Glutamatergic neuron (in vitro differentiated cells): ENCODE measurements around the gene TMEM144. TPM values are rescaled to one million over a fixed set of nuclear protein-coding genes. Genes with fewer than 3 reads are reported as not detected.

Source experiments
- DNase-seq: peaks from one replicate; pipeline ENCODE4 v3.0.0; 2022
- H3K27ac Mint-ChIP-seq: one replicate; pipeline ENCODE4 v1.8.0; 2020; ENCODE audit warnings: mild to moderate bottlenecking, mixed read lengths, inconsistent platforms; ENCODE audit not compliant: unreplicated experiment
- H3K27me3 Mint-ChIP-seq: one replicate; pipeline ENCODE4 v1.8.0; 2020; ENCODE audit warnings: mild to moderate bottlenecking, moderate library complexity, mixed read lengths, inconsistent platforms; ENCODE audit not compliant: unreplicated experiment
- H3K36me3 Mint-ChIP-seq: one replicate; pipeline ENCODE4 v1.8.0; 2020; ENCODE audit warnings: mild to moderate bottlenecking, mixed read lengths, inconsistent platforms; ENCODE audit not compliant: unreplicated experiment
- H3K4me1 Mint-ChIP-seq: one replicate; pipeline ENCODE4 v1.8.0; 2020; ENCODE audit warnings: mild to moderate bottlenecking, low read depth, mixed read lengths, inconsistent platforms; ENCODE audit not compliant: unreplicated experiment
- H3K4me3 Mint-ChIP-seq: one replicate; pipeline ENCODE4 v1.8.0; 2020; ENCODE audit warnings: mild to moderate bottlenecking, mixed read lengths, inconsistent platforms; ENCODE audit not compliant: unreplicated experiment
- H3K9me3 Mint-ChIP-seq: one replicate; pipeline ENCODE4 v1.8.0; 2020; ENCODE audit warnings: mild to moderate bottlenecking, moderate library complexity, mixed read lengths, inconsistent platforms; ENCODE audit not compliant: unreplicated experiment
- CTCF ChIP-seq: fragments of 200-600 bp; sonication (generic); IDR thresholded peaks from one replicate; pipeline ENCODE4 v1.5.0; 2021; ENCODE audit not compliant: partially characterized antibody, unreplicated experiment
- total RNA-seq: library from RNA; stranded (reverse); fragmentation: NEBNext Ultra II Directional; extraction: Animal tissue kit (Norgen Biotek cat#: 25700); gene quantifications from one replicate; pipeline ENCODE4 v1.2.1, GENCODE V29; 2021; ENCODE audit not compliant: unreplicated experiment

TMEM144 gene
- total RNA-seq, 1 donor from 2014 or later = not detected

GRCh38 chr4:158164768-158165213 lies 45.5 kb upstream of the TMEM144 start:
- Mint-ChIP-seq H3K4me3 (no peak overlapping the region), H3K27me3 (peaks cover 2% of the 10 kb centered on the region), H3K36me3 (no peaks in the 10 kb centered on the region), H3K27ac (no peak overlapping the region), H3K9me3 (no peaks in the 10 kb centered on the region), H3K4me1 (no peaks in the 10 kb centered on the region)
- no peak for DNase-seq
- no peak for TF ChIP-seq CTCF

- Mint-ChIP-seq H3K36me3 (no peaks in the 10 kb centered on the region), H3K4me1 (no peaks in the 10 kb centered on the region), H3K9me3 (no peaks in the 10 kb centered on the region), H3K27ac (no peak overlapping the region), H3K4me3 (no peak overlapping the region), H3K27me3 (no peaks in the 10 kb centered on the region)
- DNase-seq = no peak
- no peak for TF ChIP-seq CTCF
Observed at GRCh38 chr4:158166701-158167100, 43.6 kb upstream of the TMEM144 start.

GRCh38 chr4:158168606-158169005 lies 41.7 kb upstream of the TMEM144 start:
- peaks cover 2% of the 10 kb centered on the region for H3K4me1 Mint-ChIP-seq
- H3K4me3 Mint-ChIP-seq = no peak overlapping the region

GRCh38 chr4:158169506-158169905 lies 40.8 kb upstream of the TMEM144 start:
- Mint-ChIP-seq H3K4me3 (no peak overlapping the region), H3K4me1 (peaks cover 2% of the 10 kb centered on the region), H3K27me3 (no peaks in the 10 kb centered on the region), H3K9me3 (no peaks in the 10 kb centered on the region), H3K27ac (no peak overlapping the region), H3K36me3 (no peaks in the 10 kb centered on the region)
- TF ChIP-seq CTCF = no peak
- DNase-seq = no peak

More at GRCh38 chr4:158168606-158169005, 41.7 kb upstream of the TMEM144 start:
- Mint-ChIP-seq H3K36me3 (no peaks in the 10 kb centered on the region), H3K27me3 (no peaks in the 10 kb centered on the region), H3K9me3 (no peaks in the 10 kb centered on the region), H3K27ac (no peak overlapping the region)
- DNase-seq = no peak
- TF ChIP-seq CTCF = no peak

- TF ChIP-seq CTCF = no peak
- H3K27me3 Mint-ChIP-seq = no peaks in the 10 kb centered on the region
- H3K27ac Mint-ChIP-seq = peak overlapping the region; percentile 48
- DNase-seq = no peak
- H3K36me3 Mint-ChIP-seq = no peaks in the 10 kb centered on the region
- H3K4me1 Mint-ChIP-seq = peaks cover 2% of the 10 kb centered on the region
- H3K9me3 Mint-ChIP-seq = no peaks in the 10 kb centered on the region
- no peak overlapping the region for H3K4me3 Mint-ChIP-seq
Observed at GRCh38 chr4:158169931-158170690, 40.2 kb upstream of the TMEM144 start.
